HG02885 (cell line): Measurements from ENCODE around the gene ALDH5A1.
"Not testable (repeated sequence)": the region's sequence is repeated elsewhere in the genome, so short reads cannot be mapped to it uniquely, and the experiment has no call there.

Experiments used
- ATAC-seq: cut with Tn5 transposase; IDR thresholded peaks from one replicate; pipeline ENCODE4 v1.9.1; 2021; ENCODE audit warnings: mild to moderate bottlenecking; ENCODE audit not compliant: unreplicated experiment, poor library complexity

ALDH5A1 gene

GRCh38 chr6:24484657-24485323, 10.0 kb upstream of the ALDH5A1 start:
- no peak for ATAC-seq

GRCh38 chr6:24486065-24486464, 8.7 kb upstream of the ALDH5A1 start:
- ATAC-seq = no peak

- ATAC-seq = no peak
Observed at GRCh38 chr6:24489470-24489869, 5.3 kb upstream of the ALDH5A1 start, which contains the start of gene GPLD1. Gene GPLD1, minus strand, starts transcription at chr6:24489578. Its CDS starts 67 bp downstream, at chr6:24489511.

GRCh38 chr6:24489881-24490280, 4.9 kb upstream of the ALDH5A1 start:
- no peak for ATAC-seq

- no peak for ATAC-seq
Observed at GRCh38 chr6:24490948-24491347, 3.8 kb upstream of the ALDH5A1 start.

- ATAC-seq = no peak
Observed at GRCh38 chr6:24492475-24492874, 2.3 kb upstream of the ALDH5A1 start.

- ATAC-seq = no peak
Observed at GRCh38 chr6:24493945-24494820, 586 bp upstream of the ALDH5A1 start.

GRCh38 chr6:24497254-24497970, 2.6 kb downstream of the ALDH5A1 start:
- peak; percentile 23 for ATAC-seq

GRCh38 chr6:24500683-24501082, 5.9 kb downstream of the ALDH5A1 start:
- no peak for ATAC-seq

- ATAC-seq = no peak
Observed at GRCh38 chr6:24501374-24501773, 6.6 kb downstream of the ALDH5A1 start.

GRCh38 chr6:24501914-24502313, 7.1 kb downstream of the ALDH5A1 start:
- ATAC-seq = no peak

GRCh38 chr6:24504287-24504648, 9.5 kb downstream of the ALDH5A1 start:
- ATAC-seq = no peak

GRCh38 chr6:24504649-24505586, 10.1 kb downstream of the ALDH5A1 start:
- ATAC-seq = no peak

GRCh38 chr6:24506814-24507520, 12.2 kb downstream of the ALDH5A1 start:
- ATAC-seq = no peak

- not testable (repeated sequence) for ATAC-seq
Observed at GRCh38 chr6:24511976-24512375, 17.2 kb downstream of the ALDH5A1 start.

- peak; percentile 52 for ATAC-seq
Observed at GRCh38 chr6:24513602-24514001, 18.8 kb downstream of the ALDH5A1 start.

GRCh38 chr6:24517659-24518543, 23.1 kb downstream of the ALDH5A1 start:
- peak; percentile 81 for ATAC-seq

- ATAC-seq = peak; percentile 51
Observed at GRCh38 chr6:24520929-24521546, 26.3 kb downstream of the ALDH5A1 start.
